Lung (tissue), 12 donors: Measurements from ENCODE around the gene NET1. TPM values are rescaled to one million over a fixed set of nuclear protein-coding genes. Genes with fewer than 3 reads are reported as not detected.
"Not testable (repeated sequence)": the region's sequence is repeated elsewhere in the genome, so short reads cannot be mapped to it uniquely, and the experiment has no call there.

Experiments
- ATAC-seq: fragments of 200-7000 bp; cut with Tn5 transposase; one replicate; pipeline ENCODE4 v1.9.1; 2020; ENCODE audit warnings: moderate number of reproducible peaks; ENCODE audit not compliant: insufficient read depth, low FRiP score
- DNase-seq, 3 donors: peaks; one replicate each; pipeline ENCODE4 v3.0.0-alpha.2; 2013 to 2017
- H3K27ac ChIP-seq, 2 donors: one replicate each; pipeline ENCODE4 v1.5.1; 2013; ENCODE audit warnings: mild to moderate bottlenecking in 2 of 2, moderate library complexity in 2 of 2, control low read depth in 1 of 2, inconsistent platforms in 1 of 2, low read depth in 1 of 2, low read length in 1 of 2
- H3K27me3 ChIP-seq, 3 donors: one replicate each; pipeline ENCODE4 v1.5.1; 2013; ENCODE audit warnings: low read length in 2 of 3; ENCODE audit not compliant: control insufficient read depth in 3 of 3, insufficient read depth in 3 of 3
- H3K36me3 ChIP-seq, 4 donors: one replicate each; pipeline ENCODE4 v1.5.1; 2013; ENCODE audit warnings: low read length in 4 of 4, mild to moderate bottlenecking in 1 of 4, moderate library complexity in 1 of 4; ENCODE audit not compliant: control insufficient read depth in 4 of 4, insufficient read depth in 4 of 4
- H3K4me1 ChIP-seq, 5 donors: one replicate each; pipeline ENCODE4 v1.5.1; 2013; ENCODE audit warnings: low read length in 5 of 5, mild to moderate bottlenecking in 2 of 5, moderate library complexity in 1 of 5; ENCODE audit not compliant: control insufficient read depth in 5 of 5, insufficient read depth in 5 of 5
- H3K4me3 ChIP-seq: one replicate; pipeline ENCODE4 v1.5.1; 2013; ENCODE audit warnings: mild to moderate bottlenecking, control low read depth, moderate library complexity
- H3K9ac ChIP-seq, 2 donors: one replicate each; pipeline ENCODE4 v1.5.1; 2013; ENCODE audit warnings: low read length in 2 of 2, control low read depth in 1 of 2; ENCODE audit not compliant: insufficient read depth in 1 of 2
- H3K9me3 ChIP-seq, 4 donors: one replicate each; pipeline ENCODE4 v1.5.1; 2013; ENCODE audit warnings: low read length in 3 of 4, mild to moderate bottlenecking in 1 of 4, moderate library complexity in 1 of 4; ENCODE audit not compliant: control insufficient read depth in 4 of 4, insufficient read depth in 3 of 4
- WGBS, 2 donors: extraction: QIAGEN DNeasy Blood & Tissue Kit; methylation state at CpG; one replicate each; pipeline ENCODE4 v1.1.7; 2013; 5-methylcytosine and 5-hydroxymethylcytosine counted together
- polyA plus RNA-seq, 2 donors: library from polyadenylated mRNA; stranded (reverse); fragments of 200-250 nt; gene quantifications; one replicate each; pipeline ENCODE4 v1.2.1, GENCODE V29; 2013
- total RNA-seq, 2 donors: library from RNA; depleted of rRNA in 1 of 2; stranded (reverse); fragments of >200 nt in 1 of 2; gene quantifications; one replicate each; pipeline ENCODE4 v1.2.1, GENCODE V29; 2014 to 2021
- TF ChIP-seq, protein P1 (sequence below): IDR thresholded peaks from 2 replicates; pipeline ENCODE4 v1.5.1; 2012; ENCODE audit warnings: mild to moderate bottlenecking; ENCODE audit errors: control extremely low read depth, extremely low read depth
- donor health status: control.
- donor health status: control.
- donor health status: Bipolar disorder and iron deficiency.
- donor health status: healthy.
- donor health status: DM: yes; HTN: yes; CAD: no.

Gene NET1
- total and polyA plus RNA-seq, 4 donors = 17.4 to 98.7 (median 35.9) TPM

DNA sequence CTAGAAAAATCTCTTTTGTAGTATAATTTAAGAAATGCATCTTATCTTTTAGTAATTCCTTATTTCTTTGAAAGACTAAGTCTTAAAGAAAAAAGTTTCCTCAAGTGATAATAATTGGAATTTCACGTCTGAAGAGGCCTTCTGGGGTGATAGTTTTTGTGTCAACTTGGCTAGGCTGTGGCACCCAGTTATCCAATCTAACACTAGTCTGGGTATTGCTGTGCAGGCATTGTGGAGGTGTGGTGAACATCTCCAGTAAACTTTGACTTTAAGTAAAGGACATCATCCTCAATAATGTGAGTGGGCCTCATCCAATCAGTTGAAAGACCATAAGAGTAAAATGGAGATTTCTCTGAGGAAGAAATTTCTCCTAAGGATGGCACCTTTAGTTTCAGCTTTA, 5.4 kb upstream of the NET1 start:
- TF ChIP-seq, protein P1, sequence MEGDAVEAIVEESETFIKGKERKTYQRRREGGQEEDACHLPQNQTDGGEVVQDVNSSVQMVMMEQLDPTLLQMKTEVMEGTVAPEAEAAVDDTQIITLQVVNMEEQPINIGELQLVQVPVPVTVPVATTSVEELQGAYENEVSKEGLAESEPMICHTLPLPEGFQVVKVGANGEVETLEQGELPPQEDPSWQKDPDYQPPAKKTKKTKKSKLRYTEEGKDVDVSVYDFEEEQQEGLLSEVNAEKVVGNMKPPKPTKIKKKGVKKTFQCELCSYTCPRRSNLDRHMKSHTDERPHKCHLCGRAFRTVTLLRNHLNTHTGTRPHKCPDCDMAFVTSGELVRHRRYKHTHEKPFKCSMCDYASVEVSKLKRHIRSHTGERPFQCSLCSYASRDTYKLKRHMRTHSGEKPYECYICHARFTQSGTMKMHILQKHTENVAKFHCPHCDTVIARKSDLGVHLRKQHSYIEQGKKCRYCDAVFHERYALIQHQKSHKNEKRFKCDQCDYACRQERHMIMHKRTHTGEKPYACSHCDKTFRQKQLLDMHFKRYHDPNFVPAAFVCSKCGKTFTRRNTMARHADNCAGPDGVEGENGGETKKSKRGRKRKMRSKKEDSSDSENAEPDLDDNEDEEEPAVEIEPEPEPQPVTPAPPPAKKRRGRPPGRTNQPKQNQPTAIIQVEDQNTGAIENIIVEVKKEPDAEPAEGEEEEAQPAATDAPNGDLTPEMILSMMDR = no peak
- Histone ChIP-seq H3K9me3 (no peaks in the 10 kb centered on the region), H3K27me3 (no peaks in the 10 kb centered on the region), H3K36me3 (no peaks in the 10 kb centered on the region), H3K4me1 (peaks cover 0 to 4% (median 0%) of the 10 kb centered on the region in 5 donors), H3K4me3 (no peak overlapping the region), H3K9ac (no peak overlapping the region), H3K27ac (no peak overlapping the region)
- DNase-seq (no peak), ATAC-seq (no peak)
- WGBS, 2 donors = 66 to 75% methylated on average over 1 of the region's 1 CpG

DNA sequence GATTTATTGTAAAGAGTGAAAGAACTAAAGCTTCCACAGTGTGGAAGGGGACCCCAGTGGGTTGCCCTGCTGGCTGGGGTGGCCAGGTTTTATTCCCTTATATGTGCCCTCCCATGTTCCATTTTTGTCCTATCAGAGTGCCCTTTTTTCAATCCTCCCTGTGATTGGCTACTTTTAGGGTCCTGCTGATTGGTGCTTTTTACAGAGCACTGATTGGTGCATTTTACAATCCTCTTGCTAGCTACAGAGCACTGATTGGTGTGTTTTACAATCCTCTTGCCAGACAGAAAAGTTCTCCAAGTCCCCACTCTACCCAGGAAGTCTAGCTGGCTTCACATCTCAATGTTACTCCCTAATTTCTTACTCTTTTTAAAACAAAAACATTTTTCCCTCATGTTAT, 1.6 kb upstream of the NET1 start:
- H3K27ac ChIP-seq, DNase-seq, H3K9ac ChIP-seq: not testable (repeated sequence)

DNA sequence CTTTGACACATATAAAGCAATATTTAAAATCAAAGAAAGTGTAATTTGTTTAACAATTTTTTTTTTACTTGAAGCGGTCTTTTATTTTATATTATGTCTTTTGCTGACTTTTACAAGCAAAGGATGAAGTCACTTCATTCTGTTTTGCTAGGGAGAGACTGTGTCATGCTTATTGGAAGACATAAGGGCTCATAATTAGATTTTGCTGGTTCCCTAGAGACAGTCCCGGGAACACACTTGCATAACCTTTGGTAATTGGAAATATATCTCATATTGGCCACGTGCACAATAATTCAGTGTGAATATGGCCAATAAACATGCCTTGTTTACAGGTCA, 448 bp upstream of the NET1 start:
- no peaks in the 10 kb centered on the region for H3K27me3 ChIP-seq
- peaks cover 0 to 14% (median 0%) of the 10 kb centered on the region in 5 donors for H3K4me1 ChIP-seq
- H3K4me3 ChIP-seq = no peak overlapping the region
- whole genome bisulfite sequencing, 2 donors = 42 to 50% methylated on average over 3 of the region's 3 CpGs
- DNase-seq (peak in 1 of 3 donors; percentile 12), ATAC-seq (no peak)
- H3K9me3 ChIP-seq = no peaks in the 10 kb centered on the region
- TF ChIP-seq, protein P1 = no peak
- H3K36me3 ChIP-seq = no peaks in the 10 kb centered on the region
- no peak overlapping the region for H3K9ac ChIP-seq
- no peak overlapping the region for H3K27ac ChIP-seq

More for the DNA sequence above, 1.6 kb upstream of the NET1 start:
- ATAC-seq, H3K4me3 ChIP-seq, H3K27me3 ChIP-seq, H3K36me3 ChIP-seq, H3K9me3 ChIP-seq: not testable (repeated sequence)
- peaks cover 0 to 14% (median 0%) of the 10 kb centered on the region in 5 donors for H3K4me1 ChIP-seq

DNA sequence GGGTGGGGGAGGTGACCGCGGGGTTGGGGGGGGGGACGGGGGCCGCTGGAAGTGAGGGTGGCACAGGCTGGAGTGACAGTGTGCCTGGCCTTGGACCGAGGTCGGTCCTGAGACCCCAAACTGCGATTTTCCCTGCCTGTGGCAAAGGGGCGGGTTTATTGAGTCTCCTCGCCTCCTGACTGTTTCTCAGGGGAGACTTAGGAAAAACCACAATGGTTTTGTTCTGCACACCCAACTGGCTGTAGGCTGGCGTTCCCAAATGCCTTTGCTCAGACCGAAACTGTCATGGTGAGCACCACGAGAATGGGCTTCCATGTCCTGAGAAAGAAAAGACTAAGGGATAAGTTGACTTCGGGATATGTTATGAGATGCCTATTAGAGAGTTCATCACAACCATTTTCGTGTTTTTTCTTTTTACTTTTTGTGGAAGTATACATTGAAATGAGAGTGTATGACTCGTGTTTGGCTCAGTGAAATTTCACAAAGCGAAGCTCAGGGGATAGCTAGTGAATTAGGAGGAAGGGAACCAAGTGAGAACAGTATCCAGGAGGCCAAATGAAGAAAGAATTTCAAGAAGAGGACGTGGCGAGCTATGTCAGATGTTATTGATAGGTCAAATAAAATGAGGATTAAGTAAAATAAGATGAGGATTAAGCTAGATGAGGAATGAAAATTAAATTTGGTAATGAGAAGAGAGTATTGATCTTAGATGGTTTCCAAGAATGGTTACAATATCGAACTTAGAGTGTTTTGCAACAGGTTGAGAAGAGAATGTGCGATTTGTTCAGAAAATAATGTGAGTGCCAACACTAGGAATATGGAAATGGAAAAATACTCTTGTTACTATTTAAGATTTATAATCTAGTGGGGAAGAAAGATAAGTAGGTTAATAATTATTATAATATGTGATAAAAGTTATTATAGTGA, 918 bp downstream of the NET1 start:
- H3K4me1 ChIP-seq = peaks cover 0 to 14% (median 0%) of the 10 kb centered on the region in 5 donors
- ATAC-seq = peak; percentile 37
- peak; percentile 35 to 49 (median 37) for DNase-seq
- H3K4me3 ChIP-seq = peak overlapping the region; percentile 42
- no peaks in the 10 kb centered on the region for H3K36me3 ChIP-seq
- H3K27ac ChIP-seq = peak overlapping the region in 1 of 2 donors; percentile 31
- WGBS, 2 donors = 20 to 23% methylated on average over 19 to 20 of the region's 20 CpGs
- TF ChIP-seq, protein P1 = no peak
- no peaks in the 10 kb centered on the region for H3K27me3 ChIP-seq
- H3K9me3 ChIP-seq = no peaks in the 10 kb centered on the region
- peak overlapping the region in 1 of 2 donors; percentile 92 for H3K9ac ChIP-seq
